GM04504 (cell line): ENCODE measurements around the gene OXSR1.
"Not testable (repeated sequence)": the region's sequence is repeated elsewhere in the genome, so short reads cannot be mapped to it uniquely, and the experiment has no call there.

Source experiments
- DNase-seq: peaks from one replicate; pipeline ENCODE4 v3.0.0-alpha.2; 2012; ENCODE audit warnings: low read depth

OXSR1 gene

DNA sequence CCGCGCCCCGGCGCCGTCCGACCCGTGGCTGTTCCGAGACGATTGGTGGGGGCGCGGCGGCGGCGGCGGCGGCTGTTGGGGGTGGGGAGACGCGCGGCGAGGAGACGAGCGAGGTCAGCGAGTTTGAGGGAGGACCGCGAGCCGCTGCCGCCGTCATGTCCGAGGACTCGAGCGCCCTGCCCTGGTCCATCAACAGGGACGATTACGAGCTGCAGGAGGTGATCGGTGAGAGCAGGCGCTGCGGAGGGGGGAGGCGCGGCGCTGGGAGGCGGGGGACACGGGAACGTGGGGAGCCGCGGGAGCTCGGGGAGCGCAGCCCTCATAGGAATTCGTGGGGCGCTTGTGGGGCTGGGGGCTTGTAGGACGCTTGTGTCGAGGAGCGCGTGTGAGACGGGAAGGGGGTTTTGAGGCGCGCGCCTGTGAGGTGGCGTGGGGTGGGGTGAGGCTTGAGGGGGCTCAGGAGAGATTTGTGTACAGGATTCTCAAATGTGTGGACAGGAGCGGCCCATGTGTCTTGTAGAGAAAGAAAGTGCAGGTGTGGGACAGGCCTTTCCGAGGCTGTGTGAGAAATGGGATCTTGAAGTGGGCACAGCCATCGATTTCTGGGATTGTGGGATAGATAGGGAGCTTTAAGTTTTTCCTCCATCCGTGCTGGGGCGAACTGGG lies 518 bp downstream of the OXSR1 start:
- no peak for DNase-seq

DNA sequence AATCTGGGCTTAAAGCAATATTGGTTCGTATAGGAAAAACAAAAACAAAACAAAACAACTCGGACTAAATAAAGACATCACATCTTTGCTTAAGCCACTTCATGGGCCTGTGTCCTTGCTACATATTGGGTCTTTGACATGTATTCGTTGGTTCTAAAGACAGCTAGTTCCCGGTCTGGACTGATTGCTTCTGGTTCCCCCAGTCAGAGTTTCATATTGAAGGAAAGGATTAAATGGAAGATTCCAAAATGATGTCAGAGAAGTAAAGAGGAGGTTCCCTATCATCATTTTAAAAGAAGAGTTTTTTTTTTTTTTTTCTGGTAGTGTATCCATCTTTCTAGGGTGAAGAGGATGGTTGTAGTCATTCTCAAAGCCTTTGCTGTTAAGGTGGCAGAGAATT lies 2.3 kb downstream of the OXSR1 start:
- no peak for DNase-seq

DNA sequence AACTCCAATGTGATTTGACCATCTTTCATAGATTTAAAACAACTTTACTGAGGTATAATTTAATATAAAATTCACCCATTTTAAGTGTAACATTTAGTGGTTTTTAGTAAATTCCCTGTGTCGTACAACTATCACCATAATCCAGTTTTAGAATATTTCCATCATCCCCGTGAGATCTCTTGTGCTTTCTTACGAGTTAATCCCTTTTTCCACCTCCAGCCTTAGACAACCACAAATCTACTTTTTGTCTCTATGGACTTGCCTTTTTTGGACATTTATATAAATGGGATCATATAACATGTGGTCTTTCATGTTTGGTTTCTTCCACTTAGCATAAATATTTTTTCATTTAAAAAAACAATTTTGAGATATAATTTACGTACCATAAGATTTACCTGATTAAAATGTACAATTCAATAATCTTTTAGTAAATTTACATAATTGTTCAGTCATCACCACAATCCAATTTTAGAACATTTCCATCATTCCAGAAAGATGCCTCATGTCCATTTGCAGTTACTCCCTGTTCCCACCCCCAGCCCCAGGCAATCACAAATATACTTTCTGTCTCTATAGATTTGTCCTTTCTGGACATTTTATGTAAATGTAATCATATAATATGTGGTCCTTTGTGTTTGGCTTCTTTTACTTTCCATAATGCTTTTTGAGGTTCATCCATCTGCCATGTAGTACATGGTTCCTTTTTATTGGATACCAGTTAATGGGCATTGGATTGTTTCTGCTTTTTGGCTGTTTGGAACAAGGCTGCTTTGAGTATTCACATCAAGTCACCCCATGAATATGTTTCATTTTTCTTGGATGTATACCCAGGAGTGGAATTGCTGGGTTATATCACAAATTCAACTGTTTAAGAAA lies 3.1 kb downstream of the OXSR1 start:
- no peak for DNase-seq

DNA sequence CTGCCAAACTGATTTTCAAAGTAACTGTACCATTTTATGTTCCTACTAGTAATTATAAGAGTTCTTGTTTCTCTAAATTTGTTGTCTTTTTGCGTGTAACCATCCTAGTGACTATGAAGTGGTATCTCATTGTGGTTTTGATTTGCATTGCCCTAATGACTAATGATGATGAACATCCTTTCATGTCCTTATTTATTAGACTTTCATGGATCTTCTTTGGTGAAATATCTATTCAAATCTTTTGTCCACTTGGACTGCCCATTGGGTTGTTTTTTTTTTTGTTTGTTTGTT lies 3.6 kb downstream of the OXSR1 start:
- no peak for DNase-seq

DNA sequence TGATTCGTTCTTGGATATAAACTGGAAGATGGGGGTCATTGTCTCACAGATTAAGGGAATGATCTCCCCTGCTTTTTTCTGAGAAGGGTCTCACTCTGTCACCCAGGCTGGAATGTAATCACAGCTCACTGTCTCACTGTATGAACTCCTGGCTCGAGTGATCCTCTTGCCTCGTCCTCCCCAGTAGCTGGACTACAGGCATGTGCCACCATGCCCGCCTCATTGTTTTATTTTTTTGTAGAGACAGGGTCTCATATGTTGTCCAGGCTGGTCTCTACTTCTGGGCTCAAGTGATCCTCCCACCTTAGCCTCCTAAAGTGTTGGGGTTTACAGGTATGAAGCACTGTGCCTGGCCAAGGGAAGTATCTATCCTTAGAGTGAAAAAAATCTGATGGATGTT lies 5.4 kb downstream of the OXSR1 start:
- DNase-seq = no peak

DNA sequence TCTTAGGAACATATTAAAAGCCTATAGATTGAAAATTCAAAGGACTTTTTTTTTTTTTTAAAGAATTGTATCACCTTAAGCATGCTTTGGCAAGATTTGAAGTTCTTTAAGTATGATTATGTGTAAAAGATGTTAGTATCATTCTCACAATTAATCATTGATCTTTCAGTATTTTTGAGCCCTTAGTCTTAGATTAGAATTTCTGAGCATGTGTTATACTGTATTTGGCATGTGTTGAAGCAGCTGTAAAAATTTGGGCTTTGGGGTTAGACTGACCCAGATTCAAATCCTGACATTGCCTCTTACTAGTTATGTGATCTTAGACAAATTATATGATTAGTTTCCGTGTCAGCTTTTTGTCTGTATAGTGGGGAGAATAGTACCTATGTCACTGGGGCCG lies 6.3 kb downstream of the OXSR1 start:
- no peak for DNase-seq

DNA sequence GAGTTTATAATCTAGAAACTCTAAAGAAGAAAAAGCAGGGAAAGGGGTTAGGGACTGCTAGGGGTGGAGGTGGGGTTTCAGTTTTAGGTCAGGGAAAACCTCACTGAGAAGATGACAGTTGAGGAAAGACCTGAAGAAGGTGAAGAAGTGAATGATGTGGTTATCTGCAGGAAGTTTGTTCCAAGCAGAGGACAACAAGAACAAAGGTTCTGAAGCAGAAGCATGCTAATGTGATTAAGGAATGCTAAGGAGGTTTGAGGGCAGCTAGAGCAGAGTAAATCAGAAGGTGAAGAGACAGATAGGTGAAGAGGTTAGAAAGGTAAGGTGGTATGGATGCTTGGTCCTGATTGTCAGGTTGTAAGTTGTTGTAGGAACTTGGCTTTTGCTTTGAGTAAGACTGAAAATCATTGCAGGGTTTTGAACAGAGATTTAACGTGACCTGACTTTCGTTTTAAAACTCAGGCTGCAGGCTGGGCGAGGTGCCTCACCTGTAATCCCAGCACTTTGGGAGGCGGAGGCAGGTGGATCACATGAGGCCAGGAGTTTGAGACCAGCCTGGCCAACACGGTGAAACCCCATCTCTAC lies 8.6 kb downstream of the OXSR1 start:
- DNase-seq = no peak

DNA sequence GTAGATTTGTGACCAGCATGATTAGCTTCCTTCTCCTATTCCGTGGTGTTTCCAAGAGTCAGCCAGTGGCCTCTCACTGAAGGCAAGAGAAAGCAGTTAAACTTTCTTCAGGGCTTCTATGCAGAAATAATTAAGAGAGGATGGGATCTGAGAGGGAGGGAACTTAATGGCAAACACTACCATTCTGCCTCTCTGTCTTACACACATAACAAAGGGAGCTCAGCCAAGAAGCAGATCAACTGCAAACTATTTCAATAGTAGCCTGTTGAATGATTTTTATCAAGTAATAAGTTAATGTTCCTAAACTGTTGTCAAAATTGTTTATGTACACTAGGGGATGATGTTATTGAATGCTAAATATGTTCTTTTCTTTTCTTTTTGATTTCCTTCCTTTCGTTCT lies 11.8 kb downstream of the OXSR1 start:
- DNase-seq = no peak

DNA sequence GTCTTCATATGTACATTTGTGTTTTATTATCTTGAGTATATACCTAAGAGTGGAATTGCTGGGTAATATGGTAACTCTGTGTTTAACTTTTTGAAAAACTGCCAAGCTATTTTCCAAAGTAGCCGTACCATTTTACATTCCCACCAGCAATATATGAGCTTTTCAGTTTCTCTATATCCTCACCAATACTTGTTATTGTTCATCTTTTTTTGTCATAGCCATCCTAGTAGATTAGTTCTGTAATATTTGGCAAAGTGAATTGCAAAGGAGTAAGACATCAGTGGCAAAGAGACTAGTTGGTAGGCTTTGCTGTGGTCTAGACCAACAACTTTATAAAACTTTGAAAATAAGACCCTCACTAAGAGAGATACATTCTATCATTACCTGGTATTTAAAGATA lies 21.4 kb downstream of the OXSR1 start:
- DNase-seq = no peak

DNA sequence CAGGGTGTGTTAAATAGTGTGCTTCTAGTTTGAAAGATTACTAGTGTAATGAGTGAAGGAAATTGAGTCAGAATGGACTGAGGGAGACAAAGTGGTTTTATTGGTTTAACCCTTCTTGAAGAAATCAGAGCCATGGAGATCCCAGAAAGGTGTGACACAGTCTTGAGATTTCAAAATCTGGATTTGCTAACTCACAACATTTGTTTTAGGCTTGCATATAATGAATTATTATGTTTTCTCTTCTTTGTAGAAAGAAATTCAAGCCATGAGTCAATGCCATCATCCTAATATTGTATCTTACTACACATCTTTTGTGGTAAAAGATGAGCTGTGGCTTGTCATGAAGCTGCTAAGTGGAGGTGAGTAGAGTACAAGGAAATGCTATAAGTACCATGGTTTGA lies 25.1 kb downstream of the OXSR1 start:
- no peak for DNase-seq

DNA sequence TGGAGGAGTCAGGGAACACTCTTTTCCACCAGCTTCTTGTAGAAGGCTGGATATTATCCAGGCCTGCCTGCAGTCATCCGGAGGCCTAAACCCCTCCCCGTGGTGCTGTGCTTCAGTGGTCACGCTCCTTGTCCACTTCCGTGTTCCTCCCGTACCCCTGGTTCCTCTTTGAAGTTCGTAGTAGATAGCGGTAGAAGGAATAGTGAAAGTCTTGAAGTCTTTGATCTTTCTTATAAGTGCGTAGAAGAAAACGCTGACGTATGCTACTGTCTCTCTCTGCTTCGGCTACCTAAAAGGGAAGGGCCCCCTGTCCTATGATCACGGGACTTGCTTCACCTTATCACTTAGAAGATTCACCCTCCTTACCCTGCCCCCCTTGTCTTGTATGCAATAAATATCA lies 37.6 kb downstream of the OXSR1 start:
- not testable (repeated sequence) for DNase-seq

DNA sequence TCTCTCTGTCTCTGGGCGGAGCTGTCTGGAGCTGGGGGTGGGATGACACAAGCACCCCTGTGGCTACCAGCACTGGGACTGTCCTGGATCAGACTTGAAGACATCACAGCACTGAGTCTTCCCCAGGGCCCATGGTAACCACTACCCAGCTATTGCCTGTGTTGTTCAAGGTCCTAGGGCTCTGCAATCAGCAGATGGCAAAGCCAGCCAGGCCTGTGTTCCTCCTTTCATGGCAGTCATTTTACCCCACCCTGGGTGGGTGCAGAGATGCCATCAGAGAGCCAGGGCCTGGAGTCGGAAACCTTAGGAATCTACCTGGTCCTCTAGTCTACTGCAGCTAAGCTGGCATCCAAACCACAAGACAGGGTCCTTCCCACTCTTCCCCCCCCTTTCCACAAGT lies 38.4 kb downstream of the OXSR1 start:
- DNase-seq = no peak

DNA sequence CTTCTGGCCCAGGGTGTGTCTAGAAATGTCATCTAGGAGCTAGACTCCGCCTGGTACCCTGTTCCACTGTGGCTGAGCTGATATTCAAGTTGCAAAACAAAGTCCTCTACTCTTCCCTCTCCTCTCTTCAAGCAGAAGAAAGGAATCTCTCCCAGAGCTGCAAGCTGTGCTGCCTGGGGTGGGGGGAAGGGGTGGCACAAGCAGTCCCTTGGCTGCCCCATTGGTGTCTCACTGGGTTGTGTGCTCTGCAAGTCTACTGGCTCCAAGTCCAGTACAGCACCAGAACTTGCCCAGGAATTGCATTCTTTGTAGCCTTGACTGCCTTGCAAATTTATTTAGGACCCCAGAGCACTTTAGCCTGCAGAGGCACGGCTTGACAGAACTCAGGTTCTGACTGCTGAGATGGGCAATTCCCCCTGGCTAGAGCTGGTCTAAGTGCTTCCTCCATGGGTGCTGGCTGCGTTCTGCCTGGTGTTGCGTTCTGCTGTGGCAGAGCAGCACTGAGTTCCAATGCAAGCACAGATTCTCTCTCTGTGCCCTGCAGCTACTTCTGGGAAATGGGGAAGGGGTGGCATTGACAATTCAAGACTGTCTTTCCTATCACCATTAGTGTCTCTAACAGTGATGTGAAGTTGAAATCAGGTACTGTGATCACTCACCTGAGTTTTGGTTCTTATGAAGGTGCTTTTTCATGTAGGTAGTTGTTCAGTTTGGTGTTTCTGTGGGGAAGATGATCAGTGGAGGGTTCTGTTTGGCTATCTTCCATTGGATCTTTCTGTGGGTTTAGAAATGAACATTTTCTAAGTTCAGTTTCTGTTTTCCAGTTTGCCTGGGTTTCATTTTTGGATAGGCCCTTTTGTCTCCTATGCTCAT lies 39.5 kb downstream of the OXSR1 start:
- no peak for DNase-seq

DNA sequence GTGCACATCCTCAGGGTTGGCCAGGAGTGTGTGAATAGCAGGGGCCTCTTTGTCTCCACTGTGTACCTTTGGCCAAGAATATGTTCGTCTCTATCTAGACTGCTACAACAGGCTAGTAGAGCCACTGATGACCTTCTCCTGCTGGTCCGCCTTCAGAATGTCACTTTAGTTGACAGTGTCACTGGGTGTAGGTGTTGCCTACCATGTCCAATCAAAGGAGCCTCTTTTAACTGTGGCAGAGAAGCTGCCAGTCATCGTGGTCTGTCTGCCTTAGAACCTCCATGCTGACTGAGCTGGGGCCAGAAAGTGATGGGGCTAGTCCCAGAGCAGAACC lies 40.1 kb downstream of the OXSR1 start:
- DNase-seq = no peak

DNA sequence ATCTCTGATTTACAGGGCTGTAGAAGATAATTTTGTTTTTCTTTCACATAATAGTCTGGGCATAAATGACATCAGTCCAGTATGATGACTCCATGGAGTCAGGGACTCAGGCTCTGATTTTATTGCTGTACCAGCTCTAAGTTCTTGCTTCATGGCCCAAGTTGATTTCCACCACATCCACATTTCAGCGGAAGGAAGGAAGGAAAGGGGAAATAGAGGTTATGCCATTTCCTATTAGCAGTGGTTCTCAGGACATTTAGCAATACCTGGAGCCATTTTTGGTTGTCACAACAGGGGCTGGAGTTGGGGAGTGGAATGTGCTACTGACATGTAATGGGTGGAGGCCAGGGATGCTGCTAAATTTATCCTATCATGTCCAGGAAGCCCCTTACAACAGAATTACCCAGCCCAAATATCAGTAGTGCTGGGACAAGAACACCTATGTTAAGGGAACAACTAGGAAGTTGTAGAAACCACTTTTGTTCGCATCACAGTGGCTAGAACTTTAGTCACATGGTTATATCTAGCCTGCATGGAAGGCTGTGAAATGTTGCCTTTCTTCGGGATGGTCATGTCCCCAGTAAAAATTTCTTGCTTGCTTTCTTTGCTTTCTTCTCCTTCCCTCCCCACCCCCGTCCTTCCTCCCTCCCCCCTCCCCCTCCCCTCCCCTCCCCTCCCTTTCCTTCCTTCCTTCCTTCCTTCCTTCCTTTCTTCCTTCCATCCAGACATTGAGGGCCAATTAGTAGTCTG lies 42.1 kb downstream of the OXSR1 start:
- DNase-seq = no peak

DNA sequence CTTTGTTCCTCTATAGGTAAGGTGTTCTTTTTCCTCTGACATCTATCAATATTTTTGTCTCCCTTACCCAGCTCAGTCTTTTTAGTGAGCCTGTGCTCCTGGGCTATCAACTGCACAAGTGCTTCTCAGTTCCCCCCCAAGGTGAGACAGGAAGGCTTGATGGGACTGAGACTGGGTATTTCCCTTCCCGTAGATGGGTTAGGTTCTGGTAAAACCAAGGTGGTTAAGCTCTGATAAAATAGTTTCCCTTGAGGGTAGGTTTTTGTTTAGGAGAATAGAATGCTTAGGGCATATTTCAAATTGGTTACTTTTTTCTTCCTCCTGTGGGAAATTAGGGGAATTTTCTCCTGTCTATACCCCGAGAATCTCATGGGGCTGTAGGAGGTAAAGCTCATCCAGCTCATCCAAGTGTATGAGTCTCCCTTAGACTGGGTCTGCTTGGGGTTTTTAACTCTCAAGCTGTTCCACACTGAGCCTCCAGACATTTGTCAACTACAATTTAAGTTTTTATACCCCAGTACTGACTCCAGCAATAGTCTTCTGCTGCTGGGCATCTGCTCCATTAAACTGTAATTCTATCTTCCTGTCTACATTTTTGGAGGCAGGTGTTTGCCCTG lies 44.9 kb downstream of the OXSR1 start:
- DNase-seq = no peak

DNA sequence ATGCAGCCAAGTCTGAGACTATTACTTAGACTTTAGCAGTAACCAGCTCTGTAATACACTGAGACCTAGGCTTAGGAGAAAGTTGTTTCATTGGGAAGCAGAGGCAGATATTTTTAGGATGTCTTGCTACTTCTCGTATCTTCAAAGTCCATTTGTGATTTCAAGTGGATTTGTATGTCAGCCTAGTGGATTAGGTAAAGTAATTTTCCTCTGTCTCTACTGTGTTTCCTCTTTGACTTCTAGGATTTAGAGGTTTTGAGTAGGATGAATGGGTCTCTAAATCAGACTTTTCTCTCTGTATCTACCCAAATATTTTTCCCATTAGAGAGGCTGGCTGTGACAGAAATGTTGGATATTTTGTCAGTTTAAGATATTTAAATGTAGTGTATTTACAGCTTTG lies 46.8 kb downstream of the OXSR1 start:
- DNase-seq = no peak

DNA sequence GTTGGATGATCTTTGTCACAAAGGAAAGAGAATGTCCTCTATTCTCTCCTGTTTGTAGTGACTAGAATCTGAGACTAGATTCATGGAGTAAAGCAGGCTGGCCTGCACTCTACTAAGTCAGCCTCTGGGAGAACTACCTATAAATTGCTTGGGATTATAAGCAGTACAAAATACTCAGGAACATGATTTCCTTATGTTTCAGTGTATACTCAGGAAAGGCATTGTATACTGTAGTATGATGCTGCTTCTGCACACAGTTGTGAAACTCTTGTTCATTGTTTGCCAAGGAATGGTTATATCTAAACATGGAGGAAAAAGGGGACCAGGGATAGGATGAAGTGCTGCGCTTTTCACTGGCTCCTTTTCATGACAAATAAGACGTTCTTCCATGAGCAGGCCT lies 49.2 kb downstream of the OXSR1 start:
- DNase-seq = no peak

DNA sequence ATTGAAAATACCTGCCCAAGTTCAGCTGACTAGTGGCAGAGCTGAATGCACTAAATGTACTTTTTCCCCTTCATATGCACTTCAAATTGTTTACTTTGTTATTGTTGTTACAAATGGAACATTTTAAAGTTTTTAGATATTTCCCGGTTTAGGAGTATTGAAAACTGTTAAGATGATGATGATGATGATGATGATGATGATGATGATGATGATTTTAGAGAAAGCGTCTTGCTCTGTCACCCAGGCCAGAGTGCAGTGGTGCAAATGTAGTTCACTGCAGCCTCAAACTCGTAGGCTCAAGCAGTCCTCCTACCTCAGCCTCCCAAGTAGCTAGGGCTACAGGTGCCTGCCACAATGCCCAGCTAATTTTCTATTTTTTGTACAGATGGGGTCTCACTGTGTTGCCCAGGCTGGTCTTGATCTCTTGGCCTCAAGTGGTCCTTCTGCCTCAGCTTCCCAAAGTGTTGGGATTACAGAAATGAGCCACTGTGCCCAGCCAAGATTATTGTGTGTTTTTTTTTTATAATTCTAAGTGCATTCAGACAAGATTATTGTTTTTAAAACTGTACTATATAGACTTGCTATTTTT lies 54.4 kb downstream of the OXSR1 start:
- no peak for DNase-seq

DNA sequence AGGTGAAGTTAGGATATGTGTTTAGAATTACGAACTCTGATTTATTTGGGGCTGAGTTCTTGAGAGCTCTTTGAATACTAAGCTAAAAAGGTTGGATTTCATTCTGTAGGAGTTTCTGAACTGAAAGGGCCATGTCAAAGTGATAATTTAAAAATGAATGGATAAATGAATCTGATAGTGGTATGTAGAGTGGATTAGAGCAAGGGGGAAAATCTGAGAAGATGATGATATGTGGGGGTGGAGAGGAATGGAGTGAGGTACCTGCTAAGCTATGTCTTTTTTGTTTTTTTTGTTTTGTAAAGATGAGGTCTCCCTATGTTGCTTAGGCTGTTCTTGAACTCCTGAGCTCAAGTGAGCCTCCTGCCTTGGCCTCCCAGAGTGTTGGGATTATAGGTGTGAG lies 55.7 kb downstream of the OXSR1 start:
- DNase-seq = no peak

DNA sequence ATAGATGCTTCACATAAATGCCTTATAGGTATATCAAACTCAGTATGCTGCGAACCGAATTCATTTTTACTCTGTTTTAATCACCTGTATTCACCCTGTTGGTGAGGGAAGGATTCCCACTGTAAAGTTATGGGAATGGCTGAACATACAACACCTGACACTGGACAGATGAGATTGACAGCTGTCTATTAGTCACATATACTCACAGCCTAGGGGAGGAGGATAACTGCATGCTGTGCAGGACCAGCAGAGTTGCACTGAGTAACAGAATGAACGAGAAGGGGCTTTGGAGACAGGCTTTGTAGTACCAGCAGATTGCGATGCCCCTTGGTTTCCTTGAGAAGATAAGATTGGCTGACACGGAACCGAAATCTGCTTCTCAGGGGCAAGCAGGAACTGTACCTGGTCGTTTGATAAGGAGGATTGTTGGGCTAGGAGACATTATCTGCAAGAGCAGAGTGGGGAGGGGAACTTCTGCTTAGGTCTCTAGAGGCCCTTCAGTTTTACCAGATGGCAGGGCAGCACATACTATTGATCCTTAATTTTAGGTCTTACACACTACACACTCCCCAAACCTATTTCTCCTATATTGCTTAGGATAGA lies 56.8 kb downstream of the OXSR1 start:
- no peak for DNase-seq
